Activated naive CD4-positive, alpha-beta T cell (primary cell): ENCODE measurements around the gene ZNF497.
"Not testable (repeated sequence)": the region's sequence is repeated elsewhere in the genome, so short reads cannot be mapped to it uniquely, and the experiment has no call there.

Experiments used
- DNase-seq, 4 experiments: peaks; one replicate each; lab custom pipeline; 2025; lab: John Stamatoyannopoulos, UW

The ZNF497 gene

GRCh38 chr19:58310685-58311084 lies 51.9 kb downstream of the ZNF497 start:
- DNase-seq: not testable (repeated sequence)

- no peak for DNase-seq
Observed at GRCh38 chr19:58307736-58308135, 54.8 kb downstream of the ZNF497 start.

GRCh38 chr19:58305932-58306323 lies 56.6 kb downstream of the ZNF497 start:
- DNase-seq: no peak

GRCh38 chr19:58305065-58305931 lies 57.3 kb downstream of the ZNF497 start, which contains the start of gene ERVK3-1:
TSS of gene ERVK3-1 (plus strand) at chr19:58305377. CDS start at chr19:58312169, 6,792 bp downstream.
- peak; percentile 74 to 89 (median 76) for DNase-seq

GRCh38 chr19:58304748-58305064 lies 57.8 kb downstream of the ZNF497 start:
- DNase-seq: no peak
